ENCODE results near the gene BCL2. TPM values are rescaled to one million over a fixed set of nuclear protein-coding genes. Genes with fewer than 3 reads are reported as not detected.

The BCL2 gene
- total RNA-seq, 1 experiment from 2014 or later, result 1.3 TPM

- Histone ChIP-seq H2AK5ac (ENCODE audit: insufficient read length, low read length) (no peak overlapping the region), H3K4me1 (ENCODE audit: insufficient read depth, low read length) (no peaks in the 10 kb centered on the region), H4K5ac (ENCODE audit: insufficient read length, low read depth, low read length) (no peak overlapping the region), H2BK120ac (ENCODE audit: low read depth, low read length, poor library complexity, severe bottlenecking) (no peak overlapping the region), H4K91ac (ENCODE audit: insufficient read length, low read depth, low read length) (no peak overlapping the region), H3K23ac (ENCODE audit: insufficient read length, low read depth, low read length) (no peak overlapping the region), H4K20me1 (ENCODE audit: control insufficient read depth, insufficient read depth, insufficient read length) (no peaks in the 10 kb centered on the region), H3K4me2 (ENCODE audit: insufficient read depth, insufficient read length, low read length) (no peak overlapping the region), H3K9ac (ENCODE audit: extremely low read depth, insufficient read length, low read length) (no peak overlapping the region), H2BK20ac (ENCODE audit: low read depth, low read length, poor library complexity, severe bottlenecking) (no peak overlapping the region), H3K27ac (ENCODE audit: insufficient read length, low read depth, low read length) (no peak overlapping the region), H3T11ph (ENCODE audit: low read length) (no peak overlapping the region), H3K18ac (ENCODE audit: insufficient read length, low read depth, low read length) (no peak overlapping the region), H3K9me3 (ENCODE audit: control insufficient read depth, low read depth, low read length) (no peaks in the 10 kb centered on the region), H2BK5ac (ENCODE audit: insufficient read length, low read length) (no peak overlapping the region), H4K8ac (replicated peaks; ENCODE audit: insufficient read length, low read depth, low read length) (no peak overlapping the region), H3K79me2 (ENCODE audit: insufficient read depth, low read length) (no peaks in the 10 kb centered on the region), H2BK12ac (ENCODE audit: insufficient read length, low read depth, low read length) (no peak overlapping the region), H2BK15ac (ENCODE audit: low read depth, low read length) (no peak overlapping the region), H3K56ac (ENCODE audit: insufficient read length, low read depth, low read length) (no peak overlapping the region), H3K4ac (ENCODE audit: low read depth, low read length) (no peak overlapping the region), H2AFZ (ENCODE audit: low read length) (no peak overlapping the region), H3K14ac (ENCODE audit: insufficient read depth, low read length) (no peak overlapping the region), H3K27me3 (ENCODE audit: insufficient read depth, low read length) (no peaks in the 10 kb centered on the region), H3K23me2 (ENCODE audit: insufficient read length, low read depth, low read length, poor library complexity, severe bottlenecking) (no peaks in the 10 kb centered on the region), H3K79me1 (ENCODE audit: insufficient read depth, low read depth, low read length, poor library complexity, severe bottlenecking) (no peaks in the 10 kb centered on the region)
- Mint-ChIP-seq H3K4me1 (peaks cover 18 to 20% of the 10 kb centered on the region in 2 experiments), H3K27ac (no peak overlapping the region), H3K9me3 (no peaks in the 10 kb centered on the region), H3K27me3 (ENCODE audit: low read depth) (no peaks in the 10 kb centered on the region; the same call in 1 of the 2 replicates), H3K4me3 (no peak overlapping the region), H3K36me3 (ENCODE audit: insufficient read depth in 1 of 3, low read depth in 3 of 3) (no peaks in the 10 kb centered on the region)
- WGBS (ENCODE audit: extremely low coverage, insufficient read length, low lambda C conversion rate), result no CpG with 5 or more reads among the region's 6 CpGs
- no peak for TF ChIP-seq CTCF (conservative IDR thresholded peaks at IDR 0.05)
- DNase-seq, result no peak
These were observed 171.6 kb downstream of the BCL2 start for GRCh38 chr18:63147973-63148372.

Measured in H9 (cell line).